HEK293 (cell line): ENCODE data around the gene TNFAIP8L2.

Source experiments
- CTCF ChIA-PET: fragments of 350-600 bp; formaldehyde crosslinking; extraction: SDS; loops from one replicate; lab custom pipeline; 2021; ENCODE audit warnings: antibody characterized with exemption; lab: Yijun Ruan, JAX
- POLR2A ChIA-PET: fragments of 300-600 bp; formaldehyde crosslinking; extraction: SDS; loops from one replicate; lab custom pipeline; 2020; ENCODE audit warnings: antibody characterized with exemption, inconsistent platforms; lab: Yijun Ruan, JAX
- H3K27ac ChIP-seq: fragments of 200-500 bp; sonication (Bioruptor generic); 2 replicates; pipeline ENCODE4 v1.5.1; 2014; ENCODE audit warnings: low read depth, low read length, control low read depth, inconsistent platforms; ENCODE audit errors: extremely low read depth
- H3K36me3 ChIP-seq, 2 experiments: fragments of 200-500 bp in 1 of 2; sonication (Bioruptor generic) in 1 of 2; 1 replicate in 1 of 2; 2 replicates in 1 of 2; pipeline ENCODE4 v1.5.1; 2014 to 2017; ENCODE audit warnings: inconsistent platforms in 2 of 2, low read length in 2 of 2; ENCODE audit not compliant: control insufficient read depth in 2 of 2, insufficient read depth in 1 of 2
- H3K4me1 ChIP-seq: fragments of 200-500 bp; sonication (Bioruptor generic); 2 replicates; pipeline ENCODE4 v1.5.1; 2014; ENCODE audit warnings: mild to moderate bottlenecking, low read length, inconsistent platforms; ENCODE audit not compliant: control insufficient read depth, insufficient read depth
- H3K4me3 ChIP-seq: 2 replicates; pipeline ENCODE4 v1.5.1; 2011; ENCODE audit warnings: low read depth, mild to moderate bottlenecking, control low read depth, low read length, moderate library complexity
- H3K9me3 ChIP-seq: fragments of 200-500 bp; sonication (Bioruptor generic); 2 replicates; pipeline ENCODE4 v1.5.1; 2014; ENCODE audit warnings: low read depth, low read length, inconsistent platforms; ENCODE audit not compliant: control insufficient read depth, insufficient read depth
- GLI2 ChIP-seq: fragments of 450-650 bp; formaldehyde crosslinking; IDR thresholded peaks from 2 replicates; pipeline ENCODE4; 2017; ENCODE audit warnings: missing biosample characterization, missing genetic modification characterization, low read depth, borderline replicate concordance
- GLIS1 ChIP-seq: fragments of 450-650 bp; formaldehyde crosslinking; IDR thresholded peaks from 2 replicates; pipeline ENCODE4 v1.5.1; 2016; ENCODE audit warnings: missing biosample characterization, missing genetic modification characterization
- KLF17 ChIP-seq: fragments of 450-650 bp; formaldehyde crosslinking; IDR thresholded peaks from 2 replicates; pipeline ENCODE4 v1.5.1; 2016; ENCODE audit warnings: missing biosample characterization, missing genetic modification characterization
- KLF8 ChIP-seq: fragments of 450-650 bp; formaldehyde crosslinking; IDR thresholded peaks from 2 replicates; pipeline ENCODE4 v1.5.1; 2016; ENCODE audit warnings: missing biosample characterization, missing genetic modification characterization
- TSHZ1 ChIP-seq: fragments of 450-650 bp; formaldehyde crosslinking; IDR thresholded peaks from 2 replicates; pipeline ENCODE4 v1.5.1; 2016; ENCODE audit warnings: missing biosample characterization, missing genetic modification characterization, borderline replicate concordance
- WT1 ChIP-seq: fragments of 450-650 bp; formaldehyde crosslinking; IDR thresholded peaks from 2 replicates; pipeline ENCODE4 v1.5.1; 2016; ENCODE audit warnings: missing biosample characterization, missing genetic modification characterization
- ZBTB17 ChIP-seq: fragments of 450-650 bp; formaldehyde crosslinking; IDR thresholded peaks from 2 replicates; pipeline ENCODE4 v1.5.1; 2016; ENCODE audit warnings: missing biosample characterization, missing genetic modification characterization
- ZBTB20 ChIP-seq: fragments of 450-650 bp; formaldehyde crosslinking; IDR thresholded peaks from 2 replicates; pipeline ENCODE4 v1.5.1; 2016; ENCODE audit warnings: missing biosample characterization, missing genetic modification characterization
- ZNF121 ChIP-seq: fragments of 450-650 bp; formaldehyde crosslinking; IDR thresholded peaks from 2 replicates; pipeline ENCODE4 v1.5.1; 2016; ENCODE audit warnings: missing biosample characterization, missing genetic modification characterization
- ZNF138 ChIP-seq: fragments of 450-650 bp; formaldehyde crosslinking; IDR thresholded peaks from 2 replicates; pipeline ENCODE4 v1.5.1; 2016; ENCODE audit warnings: missing biosample characterization, missing genetic modification characterization, borderline replicate concordance
- ZNF175 ChIP-seq: fragments of 450-650 bp; formaldehyde crosslinking; IDR thresholded peaks from 2 replicates; pipeline ENCODE4 v1.5.1; 2016; ENCODE audit warnings: missing biosample characterization, missing genetic modification characterization
- ZNF2 ChIP-seq: fragments of 450-650 bp; formaldehyde crosslinking; IDR thresholded peaks from 2 replicates; pipeline ENCODE4 v1.5.1; 2016; ENCODE audit warnings: missing biosample characterization, missing genetic modification characterization
- ZNF214 ChIP-seq: fragments of 450-650 bp; formaldehyde crosslinking; IDR thresholded peaks from 2 replicates; pipeline ENCODE4 v1.5.1; 2017; ENCODE audit warnings: missing biosample characterization, mild to moderate bottlenecking, missing genetic modification characterization, borderline replicate concordance
- ZNF362 ChIP-seq: fragments of 450-650 bp; formaldehyde crosslinking; IDR thresholded peaks from 2 replicates; pipeline ENCODE4 v1.5.1; 2016; ENCODE audit warnings: missing biosample characterization, missing genetic modification characterization
- ZNF426 ChIP-seq: fragments of 450-650 bp; formaldehyde crosslinking; IDR thresholded peaks from 2 replicates; pipeline ENCODE4 v1.5.1; 2017; ENCODE audit warnings: missing biosample characterization, missing genetic modification characterization, mild to moderate bottlenecking, inconsistent platforms, moderate library complexity
- ZNF596 ChIP-seq: fragments of 450-650 bp; IDR thresholded peaks from 2 replicates; pipeline ENCODE4 v1.5.0; 2018; ENCODE audit warnings: missing biosample characterization, mild to moderate bottlenecking, missing genetic modification characterization, moderate library complexity
- ZNF629 ChIP-seq: fragments of 450-650 bp; formaldehyde crosslinking; IDR thresholded peaks from 2 replicates; pipeline ENCODE4 v1.5.1; 2017; ENCODE audit warnings: missing biosample characterization, missing genetic modification characterization
- ZNF692 ChIP-seq: fragments of 450-650 bp; formaldehyde crosslinking; IDR thresholded peaks from 2 replicates; pipeline ENCODE4 v1.5.1; 2016; ENCODE audit warnings: missing biosample characterization, missing genetic modification characterization
- ZNF776 ChIP-seq: fragments of 450-650 bp; formaldehyde crosslinking; IDR thresholded peaks from 2 replicates; pipeline ENCODE4 v1.5.0; 2017; ENCODE audit warnings: missing biosample characterization, missing genetic modification characterization, borderline replicate concordance
- ZSCAN30 ChIP-seq: fragments of 450-650 bp; IDR thresholded peaks from 2 replicates; pipeline ENCODE4 v1.5.1; 2018; ENCODE audit warnings: missing biosample characterization, mild to moderate bottlenecking, missing genetic modification characterization, moderate library complexity
- ZSCAN5A ChIP-seq: fragments of 450-650 bp; formaldehyde crosslinking; IDR thresholded peaks from 2 replicates; pipeline ENCODE4 v1.5.1; 2016; ENCODE audit warnings: missing biosample characterization, missing genetic modification characterization

TNFAIP8L2 gene

GRCh38 chr1:151106894-151107293, 49.6 kb upstream of the TNFAIP8L2 start (continued):
- TF ChIP-seq TSHZ1 (tag by site-specific recombination), result no peak

GRCh38 chr1:151108331-151108730, 48.1 kb upstream of the TNFAIP8L2 start:
- Histone ChIP-seq H3K27ac (no peak overlapping the region), H3K9me3 (no peaks in the 10 kb centered on the region), H3K4me1 (no peaks in the 10 kb centered on the region), H3K4me3 (no peak overlapping the region), H3K36me3 (peaks cover 0 to 3% of the 10 kb centered on the region in 2 experiments; a peak in 2 of 3 replicates)
- ChIA-PET POLR2A (no interaction called here), CTCF (no interaction called here)
- no peak for TF ChIP-seq ZSCAN30 (tag by site-specific recombination)
- TF ChIP-seq ZNF175 (tag by site-specific recombination), result no peak
- TF ChIP-seq ZNF362 (tag by site-specific recombination), result peak; percentile 39; the same call in 1 of the 2 replicates
- no peak for TF ChIP-seq ZNF2 (tag by site-specific recombination)
- no peak for TF ChIP-seq ZNF214 (tag by site-specific recombination)
- no peak for TF ChIP-seq ZNF629 (tag by site-specific recombination)
- TF ChIP-seq ZBTB17 (tag by site-specific recombination), result no peak
- TF ChIP-seq WT1 (tag by site-specific recombination), result peak; percentile 70
- TF ChIP-seq KLF8 (tag by site-specific recombination), result 0 out of 2 replicates have a peak, but pooled peaks have one; percentile 28
- no peak for TF ChIP-seq ZSCAN5A (tag by site-specific recombination)
- TF ChIP-seq ZNF692 (tag by site-specific recombination), result no peak
- TF ChIP-seq ZNF138 (tag by site-specific recombination), result no peak
- TF ChIP-seq ZNF426, result no peak
- peak; percentile 67 for TF ChIP-seq GLIS1 (tag by site-specific recombination)
- no peak for TF ChIP-seq ZNF776 (tag by site-specific recombination)
- TF ChIP-seq ZBTB20 (tag by site-specific recombination), result no peak
- TF ChIP-seq ZNF121 (tag by site-specific recombination), result no peak
- no peak for TF ChIP-seq ZNF596 (tag by site-specific recombination)
- TF ChIP-seq GLI2 (tag by site-specific recombination), result no peak
- 0 out of 2 replicates have a peak, but pooled peaks have one; percentile 16 for TF ChIP-seq KLF17 (tag by site-specific recombination)
